Measurements from ENCODE around the gene RIMS1. TPM values are rescaled to one million over a fixed set of nuclear protein-coding genes. Genes with fewer than 3 reads are reported as not detected.

RIMS1 gene
- total RNA-seq, 3 donors from 2014 or later: 0.53 to 2.2 TPM; not detected in 1

GRCh38 chr6:72411872-72412708 lies 525.7 kb downstream of the RIMS1 start:
- TF ChIP-seq, protein P1, sequence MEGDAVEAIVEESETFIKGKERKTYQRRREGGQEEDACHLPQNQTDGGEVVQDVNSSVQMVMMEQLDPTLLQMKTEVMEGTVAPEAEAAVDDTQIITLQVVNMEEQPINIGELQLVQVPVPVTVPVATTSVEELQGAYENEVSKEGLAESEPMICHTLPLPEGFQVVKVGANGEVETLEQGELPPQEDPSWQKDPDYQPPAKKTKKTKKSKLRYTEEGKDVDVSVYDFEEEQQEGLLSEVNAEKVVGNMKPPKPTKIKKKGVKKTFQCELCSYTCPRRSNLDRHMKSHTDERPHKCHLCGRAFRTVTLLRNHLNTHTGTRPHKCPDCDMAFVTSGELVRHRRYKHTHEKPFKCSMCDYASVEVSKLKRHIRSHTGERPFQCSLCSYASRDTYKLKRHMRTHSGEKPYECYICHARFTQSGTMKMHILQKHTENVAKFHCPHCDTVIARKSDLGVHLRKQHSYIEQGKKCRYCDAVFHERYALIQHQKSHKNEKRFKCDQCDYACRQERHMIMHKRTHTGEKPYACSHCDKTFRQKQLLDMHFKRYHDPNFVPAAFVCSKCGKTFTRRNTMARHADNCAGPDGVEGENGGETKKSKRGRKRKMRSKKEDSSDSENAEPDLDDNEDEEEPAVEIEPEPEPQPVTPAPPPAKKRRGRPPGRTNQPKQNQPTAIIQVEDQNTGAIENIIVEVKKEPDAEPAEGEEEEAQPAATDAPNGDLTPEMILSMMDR (IDR thresholded peaks at IDR 0.05): peak; percentile 100
- DNase-seq (peak; percentile 58 to 82 (median 78)), ATAC-seq (peak; percentile 99)
- H3K4me1 ChIP-seq (ENCODE audit: low read depth): no peaks in the 10 kb centered on the region
- no peaks in the 10 kb centered on the region for H3K9me3 ChIP-seq
- no peaks in the 10 kb centered on the region for H3K36me3 ChIP-seq (ENCODE audit: low read depth)
- H3K4me3 ChIP-seq: no peak overlapping the region
- intact Hi-C loops (cut with DNase I, micrococcal nuclease): no loop called here

DNA sequence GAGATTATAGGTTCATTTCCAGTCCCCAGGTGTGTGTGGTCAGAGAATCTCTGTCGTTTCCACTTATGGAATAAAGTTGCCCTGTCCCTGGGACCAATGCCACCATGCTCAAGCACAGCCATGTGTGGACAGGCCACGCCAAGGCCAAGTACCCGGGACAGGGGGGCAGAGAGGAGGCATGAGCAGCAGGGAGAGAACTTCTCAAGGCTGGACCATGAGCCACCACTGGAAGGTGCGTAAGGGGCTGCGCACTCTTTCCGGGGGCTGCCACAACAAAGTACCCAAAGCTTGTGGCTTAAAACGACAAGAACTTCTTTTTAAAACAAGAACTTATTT lies 526.3 kb downstream of the RIMS1 start:
- ATAC-seq (no peak), DNase-seq (no peak)
- Histone ChIP-seq H3K4me3 (no peak overlapping the region), H3K4me1 (ENCODE audit: low read depth) (no peaks in the 10 kb centered on the region), H3K36me3 (ENCODE audit: low read depth) (no peaks in the 10 kb centered on the region), H3K9me3 (no peaks in the 10 kb centered on the region)
- TF ChIP-seq, protein P1 (IDR thresholded peaks at IDR 0.05): no peak
- intact Hi-C loops (cut with DNase I, micrococcal nuclease): no loop called here

GRCh38 chr6:72413884-72414283 lies 527.5 kb downstream of the RIMS1 start:
- no peaks in the 10 kb centered on the region for H3K36me3 ChIP-seq (ENCODE audit: low read depth)
- no peak overlapping the region for H3K4me3 ChIP-seq
- ATAC-seq: peak; percentile 39
- DNase-seq: peak in 1 of 3 donors; percentile 15
- H3K4me1 ChIP-seq (ENCODE audit: low read depth): no peaks in the 10 kb centered on the region
- intact Hi-C loops (cut with DNase I, micrococcal nuclease): no loop called here
- no peaks in the 10 kb centered on the region for H3K9me3 ChIP-seq
- TF ChIP-seq, protein P1 (IDR thresholded peaks at IDR 0.05): no peak

DNA sequence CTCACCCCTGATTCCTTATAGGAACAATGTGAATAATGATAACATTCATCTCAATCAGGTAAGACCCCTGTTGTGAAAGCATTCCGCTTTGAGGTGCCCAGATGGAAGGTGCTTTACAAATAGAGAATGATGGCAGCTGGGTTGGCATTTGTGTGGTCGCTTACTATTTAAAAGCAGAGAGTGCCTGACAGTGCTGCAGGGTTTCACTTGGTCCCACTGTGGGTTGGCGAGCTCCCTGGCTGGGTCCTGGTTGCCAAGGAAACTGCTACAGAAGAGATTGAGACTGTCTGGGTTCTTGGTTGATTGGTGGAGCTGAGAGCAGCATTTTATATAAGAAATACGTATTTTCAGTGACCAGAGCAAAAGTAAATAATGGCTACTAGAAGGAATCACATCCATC lies 528.3 kb downstream of the RIMS1 start:
- H3K36me3 ChIP-seq (ENCODE audit: low read depth): no peaks in the 10 kb centered on the region
- H3K4me3 ChIP-seq: no peak overlapping the region
- ATAC-seq: no peak
- intact Hi-C loops (cut with DNase I, micrococcal nuclease): no loop called here
- TF ChIP-seq, protein P1 (IDR thresholded peaks at IDR 0.05): no peak
- DNase-seq: no peak
- H3K4me1 ChIP-seq (ENCODE audit: low read depth): no peaks in the 10 kb centered on the region
- no peaks in the 10 kb centered on the region for H3K9me3 ChIP-seq

DNA sequence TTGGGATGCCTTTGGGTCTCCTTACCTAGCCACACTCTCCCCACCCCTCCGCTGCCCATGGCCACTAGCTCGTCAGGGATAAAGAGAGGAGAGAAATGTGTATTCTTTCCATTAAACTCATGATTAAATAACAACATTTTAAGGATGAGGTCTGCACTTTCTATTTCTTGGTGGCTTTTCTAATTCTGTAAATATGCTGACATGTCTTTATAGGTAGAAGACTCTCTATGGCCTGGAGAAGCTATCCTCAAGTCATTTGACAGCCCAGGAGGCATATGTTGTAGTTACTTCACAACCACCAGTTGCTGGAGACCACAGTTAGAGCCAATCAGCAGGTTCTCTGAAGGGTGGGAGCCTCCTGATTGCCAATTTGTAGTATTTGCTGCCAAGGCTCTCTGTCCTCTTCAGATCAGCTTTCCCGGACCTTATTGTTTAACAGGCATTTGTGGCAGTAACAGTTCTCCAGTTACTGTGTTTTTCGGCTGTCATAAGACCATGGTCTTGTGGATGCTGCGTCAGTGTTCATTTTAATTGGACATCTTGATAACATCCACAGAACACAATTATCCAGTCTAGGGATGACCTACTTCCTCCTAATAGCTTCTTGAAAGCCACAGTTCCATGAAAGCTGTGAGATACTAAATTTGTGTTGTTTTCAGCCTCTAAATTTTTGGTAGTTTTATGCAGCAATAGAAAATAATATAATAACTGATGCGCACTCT lies 530.6 kb downstream of the RIMS1 start:
- ATAC-seq (no peak), DNase-seq (no peak)
- H3K4me3 ChIP-seq: no peak overlapping the region
- intact Hi-C loops (cut with DNase I, micrococcal nuclease): no loop called here
- no peaks in the 10 kb centered on the region for H3K9me3 ChIP-seq
- H3K4me1 ChIP-seq (ENCODE audit: low read depth): no peaks in the 10 kb centered on the region
- TF ChIP-seq, protein P1 (IDR thresholded peaks at IDR 0.05): no peak
- no peaks in the 10 kb centered on the region for H3K36me3 ChIP-seq (ENCODE audit: low read depth)
